WERI-Rb-1 (cell line): Measurements from ENCODE around the gene EPHA5.

Experiments used
- DNase-seq: peaks from one replicate; pipeline ENCODE4 v3.0.0-alpha.2; 2020
- H3K27ac ChIP-seq: fragments of 250-450 bp; sonication (Bioruptor Pico); 2 replicates; pipeline ENCODE4 v1.5.1; 2020; ENCODE audit warnings: mild to moderate bottlenecking, moderate library complexity
- H3K27me3 ChIP-seq: fragments of 250-450 bp; sonication (Bioruptor Pico); 2 replicates; pipeline ENCODE4 v1.5.1; 2021; ENCODE audit warnings: mild to moderate bottlenecking, low read depth, moderate library complexity; ENCODE audit not compliant: insufficient read depth, severe bottlenecking
- H3K36me3 ChIP-seq: fragments of 250-450 bp; sonication (Bioruptor Pico); 2 replicates; pipeline ENCODE4 v1.5.1; 2020; ENCODE audit warnings: mild to moderate bottlenecking, moderate library complexity
- H3K4me3 ChIP-seq: 2 replicates; pipeline ENCODE4 v1.5.1; 2011; ENCODE audit warnings: low read depth, mild to moderate bottlenecking, control low read depth, low read length
- H3K9me3 ChIP-seq: fragments of 250-450 bp; sonication (Bioruptor Pico); 2 replicates; pipeline ENCODE4 v1.5.1; 2021; ENCODE audit warnings: mild to moderate bottlenecking, moderate library complexity; ENCODE audit not compliant: severe bottlenecking
- CTCF ChIP-seq: IDR thresholded peaks from 2 replicates; pipeline ENCODE4 v1.5.1; 2011; ENCODE audit warnings: low read depth, mild to moderate bottlenecking, control low read depth, inconsistent platforms, low read length

EPHA5 gene

DNA sequence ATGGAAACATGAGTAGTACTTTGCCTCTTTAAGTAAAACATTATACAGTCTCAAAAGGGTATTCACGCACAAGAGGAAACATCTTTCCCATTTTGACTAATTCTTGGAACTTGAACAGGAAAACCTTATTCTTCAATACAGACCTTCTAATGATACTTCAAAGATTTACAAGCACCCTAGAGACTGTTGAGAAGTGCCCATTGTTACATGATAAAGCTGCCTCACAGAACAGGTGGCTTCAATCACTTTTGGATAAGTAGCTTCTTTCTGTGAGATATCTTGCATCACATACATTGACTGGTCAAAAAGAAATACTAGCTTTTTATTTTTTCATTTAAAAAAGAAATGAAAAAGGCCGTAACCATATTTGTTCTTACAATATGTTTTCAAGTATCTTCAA, 219.4 kb downstream of the EPHA5 start:
- no peak for TF ChIP-seq CTCF
- Histone ChIP-seq H3K27me3 (no peaks in the 10 kb centered on the region), H3K27ac (no peak overlapping the region), H3K36me3 (no peaks in the 10 kb centered on the region), H3K9me3 (no peaks in the 10 kb centered on the region), H3K4me3 (no peak overlapping the region)
- DNase-seq: no peak

GRCh38 chr4:65437102-65437501, 233.2 kb downstream of the EPHA5 start:
- H3K4me3 ChIP-seq: no peak overlapping the region
- TF ChIP-seq CTCF: no peak
- H3K27ac ChIP-seq: no peak overlapping the region
- no peaks in the 10 kb centered on the region for H3K36me3 ChIP-seq
- DNase-seq: no peak
- H3K27me3 ChIP-seq: no peaks in the 10 kb centered on the region
- H3K9me3 ChIP-seq: no peaks in the 10 kb centered on the region

GRCh38 chr4:65422109-65422508, 248.2 kb downstream of the EPHA5 start:
- H3K27me3 ChIP-seq: no peaks in the 10 kb centered on the region

GRCh38 chr4:65420036-65420435, 250.3 kb downstream of the EPHA5 start:
- no peak for TF ChIP-seq CTCF
- H3K9me3 ChIP-seq: no peaks in the 10 kb centered on the region
- DNase-seq: no peak
- no peaks in the 10 kb centered on the region for H3K27me3 ChIP-seq
- H3K36me3 ChIP-seq: no peaks in the 10 kb centered on the region
- no peak overlapping the region for H3K27ac ChIP-seq
- H3K4me3 ChIP-seq: no peak overlapping the region

More at GRCh38 chr4:65422109-65422508, 248.2 kb downstream of the EPHA5 start:
- Histone ChIP-seq H3K27ac (no peak overlapping the region), H3K9me3 (no peaks in the 10 kb centered on the region), H3K4me3 (no peak overlapping the region), H3K36me3 (no peaks in the 10 kb centered on the region)
- DNase-seq: no peak
- TF ChIP-seq CTCF: no peak

DNA sequence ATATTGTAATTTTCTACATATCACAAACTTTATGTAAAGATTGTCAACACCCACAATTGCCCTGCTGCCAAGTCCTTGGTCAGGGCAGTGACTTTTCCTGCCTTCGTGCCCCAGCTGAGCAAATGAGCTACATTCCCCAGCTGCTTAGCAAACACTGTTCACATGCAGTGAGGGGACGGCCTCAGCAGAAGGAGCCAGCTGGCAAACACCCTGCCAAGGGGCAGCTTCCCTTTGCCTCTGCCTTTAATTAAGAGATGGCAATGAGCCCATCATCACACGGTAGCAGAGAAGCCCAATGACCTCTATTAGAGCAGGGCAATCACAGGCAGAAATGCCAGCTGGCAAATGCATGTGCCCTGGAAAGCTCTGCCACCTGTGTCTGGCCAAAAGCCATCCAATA, 253.4 kb downstream of the EPHA5 start:
- no peak for TF ChIP-seq CTCF
- Histone ChIP-seq H3K27ac (no peak overlapping the region), H3K9me3 (no peaks in the 10 kb centered on the region), H3K36me3 (no peaks in the 10 kb centered on the region), H3K4me3 (no peak overlapping the region), H3K27me3 (no peaks in the 10 kb centered on the region)
- no peak for DNase-seq

DNA sequence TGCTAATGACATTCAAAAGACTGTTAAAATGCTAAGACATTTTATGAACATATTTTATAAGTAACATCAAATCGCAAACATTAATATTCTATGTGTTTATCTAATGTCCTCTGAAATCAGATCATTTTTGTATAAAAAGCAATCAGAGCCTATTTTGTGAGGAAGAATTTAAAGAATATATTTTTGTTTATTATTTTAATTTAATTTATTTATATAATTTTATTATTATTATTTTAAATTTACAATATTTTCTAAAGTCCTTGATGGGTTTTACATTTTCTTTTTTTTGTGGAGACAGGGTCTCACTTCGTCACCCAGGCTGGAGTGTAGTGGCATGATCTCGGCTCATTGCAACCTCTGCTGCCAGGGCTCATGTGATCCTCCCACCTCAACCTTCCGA, 262.8 kb downstream of the EPHA5 start:
- Histone ChIP-seq H3K36me3 (no peaks in the 10 kb centered on the region), H3K27ac (no peak overlapping the region), H3K4me3 (no peak overlapping the region), H3K9me3 (no peaks in the 10 kb centered on the region), H3K27me3 (no peaks in the 10 kb centered on the region)
- no peak for TF ChIP-seq CTCF
- DNase-seq: no peak
